HG03354 (cell line): ENCODE data around the gene LYRM4.

Experiments used
- ATAC-seq: cut with Tn5 transposase; IDR thresholded peaks from one replicate; pipeline ENCODE4 v1.9.1; 2021; ENCODE audit warnings: mild to moderate bottlenecking; ENCODE audit not compliant: unreplicated experiment, poor library complexity, severe bottlenecking

Gene LYRM4

GRCh38 chr6:5155906-5156305 lies 104.8 kb downstream of the LYRM4 start:
- ATAC-seq, result no peak

DNA sequence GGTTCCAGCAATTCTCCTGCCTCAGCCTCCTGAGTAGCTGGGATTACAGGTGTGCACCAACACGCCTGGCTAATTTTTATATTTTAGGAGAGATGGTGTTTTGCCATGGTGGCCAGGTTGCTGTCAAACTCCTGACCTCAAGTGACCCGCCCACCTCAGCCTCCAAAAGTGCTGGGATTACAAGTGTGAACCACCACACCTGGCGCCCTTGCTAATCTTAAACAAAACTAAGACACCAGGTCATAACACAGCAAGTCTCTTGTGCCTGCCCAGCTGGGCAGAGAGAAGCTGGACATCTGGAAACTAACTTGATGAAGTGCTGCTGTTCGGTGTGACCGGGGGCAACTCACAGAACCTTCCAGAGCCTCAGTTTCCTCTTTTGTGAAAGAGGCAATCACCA lies 107.6 kb downstream of the LYRM4 start:
- no peak for ATAC-seq

- ATAC-seq, result no peak
Measured at GRCh38 chr6:5152460-5152859, 108.3 kb downstream of the LYRM4 start.

DNA sequence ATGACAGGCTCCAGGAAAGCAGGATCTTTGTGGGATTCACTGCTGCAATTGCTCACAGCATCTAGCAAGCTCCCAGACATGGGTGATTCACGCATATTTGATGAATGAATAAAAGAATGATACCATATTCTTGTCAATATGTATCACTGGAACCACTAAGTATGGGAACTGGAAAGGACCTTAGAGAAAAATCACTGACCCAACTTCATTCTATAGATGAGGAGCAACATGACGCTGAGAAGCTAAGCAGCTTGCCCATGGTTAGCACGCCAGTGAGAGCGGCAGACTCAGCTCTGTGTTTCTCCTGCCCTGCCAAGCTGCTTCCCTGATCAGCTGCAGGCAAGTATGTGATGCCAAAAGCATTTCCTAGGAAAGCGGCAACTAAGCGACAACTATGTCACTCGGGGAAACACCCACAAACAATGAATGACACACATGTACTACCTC lies 108.8 kb downstream of the LYRM4 start:
- no peak for ATAC-seq

DNA sequence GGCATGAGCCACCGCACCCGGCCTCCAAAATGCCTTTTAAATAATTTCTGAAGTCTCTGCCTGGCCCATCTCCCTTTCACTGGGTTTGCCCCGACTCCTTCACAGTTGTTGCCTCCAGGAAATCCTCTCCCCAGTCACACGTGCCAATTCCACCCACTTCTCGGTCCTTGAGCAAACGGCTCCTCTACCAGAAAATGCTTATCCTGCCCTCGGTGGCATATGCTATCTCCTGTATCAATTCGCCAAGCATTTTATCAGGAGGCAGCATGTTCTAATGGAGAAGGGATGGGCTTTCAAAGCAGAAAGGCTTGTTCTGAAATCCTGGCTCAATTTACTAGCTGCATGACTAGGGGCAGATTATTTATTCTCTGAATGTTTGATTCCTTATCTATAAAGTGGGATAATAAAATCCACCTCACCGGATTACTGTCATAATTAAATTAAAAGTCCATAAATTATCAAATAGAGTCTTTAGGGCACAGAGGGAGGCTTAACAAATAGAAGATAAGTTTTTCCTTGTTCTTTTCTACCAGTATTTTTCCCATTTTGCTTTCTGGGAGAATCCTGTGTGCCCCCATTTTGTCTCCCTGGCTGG lies 109.3 kb downstream of the LYRM4 start:
- ATAC-seq, result no peak

DNA sequence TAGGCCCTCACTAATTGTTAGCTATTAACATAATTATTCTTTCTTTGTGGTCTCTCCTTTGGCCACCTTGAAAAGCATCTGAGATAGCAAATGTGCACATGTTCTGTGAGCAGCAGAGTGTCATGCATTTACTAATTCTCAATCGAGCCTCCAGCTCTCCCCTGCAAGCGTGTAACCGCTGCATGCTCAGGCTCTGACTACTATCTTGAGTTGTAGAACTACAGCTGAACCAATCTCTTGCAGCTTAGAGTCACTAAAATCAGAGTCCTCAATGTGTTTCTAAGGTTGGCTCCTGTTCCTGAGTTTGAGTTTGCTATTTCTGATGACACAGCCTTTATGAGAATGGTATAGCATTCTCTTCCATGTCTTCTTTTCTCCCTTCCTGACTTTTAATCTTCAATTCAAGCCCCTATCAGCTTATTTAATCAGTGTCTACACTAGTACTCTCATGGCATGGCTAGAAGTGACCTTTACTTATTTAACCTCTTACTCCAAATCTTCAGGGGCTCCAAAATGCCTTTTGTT lies 110.1 kb downstream of the LYRM4 start:
- no peak for ATAC-seq

GRCh38 chr6:5149891-5150290 lies 110.9 kb downstream of the LYRM4 start:
- ATAC-seq, result no peak

GRCh38 chr6:5149159-5149704 lies 111.5 kb downstream of the LYRM4 start:
- ATAC-seq, result no peak

GRCh38 chr6:5146398-5146797 lies 114.4 kb downstream of the LYRM4 start:
- no peak for ATAC-seq

DNA sequence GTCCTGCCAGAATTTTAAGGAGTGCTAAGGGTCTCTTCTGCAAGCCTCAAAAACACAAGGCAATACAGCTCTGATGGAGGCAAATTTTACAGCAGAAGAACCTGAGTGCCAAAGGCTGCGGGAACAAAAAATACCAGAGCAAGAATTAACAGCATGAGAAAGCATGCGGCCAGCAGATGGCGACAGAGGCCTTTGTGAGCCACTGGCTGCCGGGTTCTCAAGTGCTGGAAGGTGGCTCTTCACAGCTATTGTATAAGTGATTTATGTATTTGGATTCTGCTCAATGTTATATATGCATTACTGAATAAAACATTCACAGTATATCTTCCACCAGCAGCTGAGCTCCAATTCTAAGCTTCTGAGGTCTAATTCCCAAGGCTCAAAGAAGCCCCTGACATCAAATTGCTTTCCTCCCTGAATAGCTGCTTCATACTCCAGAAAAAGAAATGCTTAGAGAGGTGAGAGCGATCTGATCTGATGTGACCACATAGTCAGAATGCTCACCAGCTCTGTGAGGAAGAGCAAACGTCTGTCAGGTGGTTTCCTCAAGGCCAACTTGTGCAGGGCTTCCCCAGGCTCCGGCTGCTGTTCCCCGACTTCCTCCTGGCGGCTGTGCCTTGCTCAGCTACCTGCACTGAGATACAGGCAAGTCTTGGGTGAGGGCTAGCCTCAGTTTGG lies 117.0 kb downstream of the LYRM4 start:
- peak; percentile 61 for ATAC-seq

- no peak for ATAC-seq
Measured at GRCh38 chr6:5142915-5143314, 117.8 kb downstream of the LYRM4 start.

DNA sequence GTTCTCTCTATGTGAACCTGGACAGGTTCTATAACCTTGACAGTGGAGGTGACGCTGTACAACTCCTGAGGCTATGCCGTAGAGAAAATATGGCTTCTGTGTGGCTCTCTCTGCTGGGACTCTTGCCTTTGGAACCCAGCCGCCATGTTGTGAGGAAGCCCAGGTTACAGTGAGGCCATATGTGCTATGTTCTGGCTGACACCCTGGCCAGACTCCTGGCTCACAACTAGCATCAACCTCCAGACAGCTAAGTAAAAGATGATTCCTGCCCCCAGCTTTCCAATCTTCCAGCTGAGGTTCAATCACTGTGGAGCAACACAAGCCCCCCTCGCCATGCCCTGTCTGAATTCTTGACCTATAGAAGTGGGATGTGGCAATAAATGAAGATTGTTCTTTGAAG lies 118.6 kb downstream of the LYRM4 start:
- ATAC-seq, result no peak

DNA sequence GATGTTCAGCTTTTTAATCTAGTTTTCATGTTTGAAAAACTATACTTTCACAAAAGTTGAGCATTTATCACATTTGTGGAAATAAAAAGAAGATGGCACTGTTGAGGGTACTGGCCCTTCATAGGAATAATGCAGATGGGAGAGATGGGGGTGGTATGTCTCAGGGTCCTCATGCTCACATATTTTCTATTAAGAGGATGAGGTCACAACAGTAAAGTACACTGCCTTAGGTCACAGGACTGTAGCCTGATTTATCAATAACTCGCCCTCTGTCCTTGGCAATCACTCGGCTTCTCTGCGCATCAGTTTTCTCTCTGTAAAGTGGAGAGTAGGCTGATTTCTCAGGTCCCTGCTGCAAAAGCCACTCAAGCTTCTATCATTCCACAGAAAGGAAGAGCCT lies 119.7 kb downstream of the LYRM4 start:
- no peak for ATAC-seq

- ATAC-seq, result peak; percentile 42
Measured at GRCh38 chr6:5139828-5140771, 120.7 kb downstream of the LYRM4 start.

DNA sequence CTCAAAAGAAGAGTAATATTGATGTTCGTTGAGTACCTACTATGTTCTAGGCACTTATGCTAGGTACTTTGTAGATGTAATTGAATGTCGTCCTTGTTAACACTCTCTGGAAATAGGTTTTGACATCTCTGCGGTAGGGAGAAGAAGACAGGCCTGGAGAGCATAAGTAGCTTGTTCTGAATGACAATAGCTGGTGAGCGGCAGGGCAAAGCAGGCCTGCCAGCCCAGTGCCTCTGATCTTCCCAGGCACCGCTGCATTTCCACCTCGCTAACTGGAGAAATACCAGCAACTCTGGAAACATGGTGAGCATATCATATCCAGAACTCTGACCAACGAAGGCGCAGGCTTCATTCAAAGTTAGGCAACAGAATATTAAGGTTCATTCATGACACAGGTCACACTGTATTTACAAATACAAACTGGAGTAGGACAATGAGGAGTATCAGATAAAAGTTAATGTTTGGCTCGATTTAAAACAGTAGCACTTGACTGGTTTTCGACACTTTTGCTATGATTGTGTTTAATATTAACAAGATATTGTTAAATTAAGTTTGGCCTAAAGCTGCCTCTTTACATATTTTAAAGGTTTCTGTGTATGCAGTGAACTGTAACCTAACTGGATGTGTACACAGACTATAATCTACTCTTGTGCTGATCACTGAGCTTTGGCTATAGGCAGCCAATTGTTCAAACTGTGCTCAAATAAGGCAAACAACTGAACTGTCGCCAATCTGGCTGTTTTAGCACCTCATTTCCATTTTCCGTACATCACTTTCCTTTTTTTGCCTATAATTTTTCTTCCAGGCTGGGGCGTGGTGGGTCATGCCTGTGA lies 121.5 kb downstream of the LYRM4 start:
- ATAC-seq, result no peak

DNA sequence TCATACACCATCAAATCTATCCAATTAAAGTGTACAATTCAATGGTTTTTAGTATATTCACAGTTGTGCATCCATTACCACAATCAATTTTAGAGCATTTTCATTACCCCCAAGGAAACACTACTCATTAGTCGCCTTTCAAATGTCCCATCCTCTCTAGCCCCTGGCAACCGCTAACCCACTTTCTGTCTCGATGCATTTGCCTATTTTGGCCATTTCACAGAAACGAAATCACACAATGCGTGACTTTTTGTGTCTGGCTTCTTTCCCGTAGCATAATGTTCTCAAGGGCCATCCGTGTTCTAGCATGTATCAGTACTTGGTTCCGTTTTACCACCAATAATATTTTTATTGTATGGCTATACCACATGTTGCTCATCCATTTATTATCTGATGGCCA lies 123.9 kb downstream of the LYRM4 start:
- no peak for ATAC-seq

DNA sequence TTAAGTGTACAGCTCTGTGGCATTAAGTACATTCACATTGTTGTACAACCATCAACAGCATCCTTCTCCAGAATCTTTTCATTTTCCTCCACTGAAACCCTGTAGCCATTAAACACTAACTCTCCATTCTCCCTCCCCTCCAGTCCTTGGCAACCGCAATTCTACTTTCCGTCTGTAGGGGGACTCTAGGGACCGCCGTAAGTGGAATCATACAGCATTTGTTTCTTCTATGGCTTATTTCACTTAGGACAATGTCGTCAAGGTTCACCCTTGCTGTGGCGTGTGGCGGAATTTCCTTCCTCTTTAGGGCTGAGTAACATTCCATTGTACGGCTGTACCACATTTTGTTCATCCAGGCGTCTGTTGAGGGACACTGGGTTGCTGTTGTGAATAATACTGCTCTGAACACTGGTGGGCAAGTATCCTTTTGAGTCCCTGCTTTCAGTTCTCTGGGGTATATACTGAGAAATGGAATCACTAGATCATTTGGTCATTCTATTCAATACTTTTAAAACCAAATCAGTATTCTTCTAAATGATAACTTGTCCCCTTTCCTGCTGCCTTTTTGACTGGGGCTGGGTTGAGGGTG lies 124.9 kb downstream of the LYRM4 start:
- ATAC-seq, result peak; percentile 37

GRCh38 chr6:5133943-5134342 lies 126.8 kb downstream of the LYRM4 start:
- ATAC-seq, result no peak

- peak; percentile 93 for ATAC-seq
Measured at GRCh38 chr6:5132731-5133130, 128.0 kb downstream of the LYRM4 start.
